Activated naive CD4-positive, alpha-beta T cell treated with anti-CD3 and anti-CD28 coated beads, Interleukin-2, amount 10 ng/mL, durations not matched to agents 7 days and 5 days (primary cell): ENCODE measurements around the gene ZNF668.
"Not testable (repeated sequence)": the region's sequence is repeated elsewhere in the genome, so short reads cannot be mapped to it uniquely, and the experiment has no call there.

Source experiments
- CTCF ChIA-PET: fragments of 350-600 bp; sonication (Branson Sonifier 250); formaldehyde crosslinking; loops from one replicate; lab custom pipeline; 2021; ENCODE audit warnings: antibody characterized with exemption; lab: Charles Lee
- DNase-seq: peaks from one replicate; pipeline ENCODE4 v3.0.0-alpha.2; 2020
- H3K27ac Mint-ChIP-seq: one replicate; pipeline ENCODE4 v1.8.0; 2021; ENCODE audit warnings: mild to moderate bottlenecking, moderate library complexity, mixed read lengths
- H3K27me3 Mint-ChIP-seq: one replicate; pipeline ENCODE4 v1.8.0; 2021; ENCODE audit warnings: mild to moderate bottlenecking, mixed read lengths
- H3K36me3 Mint-ChIP-seq: one replicate; pipeline ENCODE4 v1.8.0; 2021; ENCODE audit warnings: mixed read lengths
- H3K4me1 Mint-ChIP-seq: one replicate; pipeline ENCODE4 v1.8.0; 2021; ENCODE audit warnings: mixed read lengths
- H3K4me3 Mint-ChIP-seq: one replicate; pipeline ENCODE4 v1.8.0; 2021; ENCODE audit warnings: mild to moderate bottlenecking, moderate library complexity, mixed read lengths
- H3K9me3 Mint-ChIP-seq: one replicate; pipeline ENCODE4 v1.8.0; 2021; ENCODE audit warnings: mixed read lengths

Gene ZNF668

GRCh38 chr16:31036691-31037090 is 37.3 kb downstream of the ZNF668 start:
- no peaks in the 10 kb centered on the region for H3K9me3 Mint-ChIP-seq
- H3K27me3 Mint-ChIP-seq: no peaks in the 10 kb centered on the region
- H3K4me1 Mint-ChIP-seq: peaks cover 22% of the 10 kb centered on the region
- CTCF ChIA-PET: no interaction called here
- H3K27ac Mint-ChIP-seq: peak overlapping the region; percentile 64
- DNase-seq: no peak
- H3K4me3 Mint-ChIP-seq: no peak overlapping the region
- H3K36me3 Mint-ChIP-seq: peaks cover 26% of the 10 kb centered on the region

GRCh38 chr16:31033709-31034492 is 40.1 kb downstream of the ZNF668 start:
- H3K9me3 Mint-ChIP-seq: no peaks in the 10 kb centered on the region
- peak overlapping the region; percentile 95 for H3K4me3 Mint-ChIP-seq
- peak; percentile 94 for DNase-seq
- peaks cover 23% of the 10 kb centered on the region for H3K4me1 Mint-ChIP-seq
- CTCF ChIA-PET: no interaction called here
- H3K36me3 Mint-ChIP-seq: peaks cover 19% of the 10 kb centered on the region
- no peaks in the 10 kb centered on the region for H3K27me3 Mint-ChIP-seq
- H3K27ac Mint-ChIP-seq: peak overlapping the region; percentile 96

DNA sequence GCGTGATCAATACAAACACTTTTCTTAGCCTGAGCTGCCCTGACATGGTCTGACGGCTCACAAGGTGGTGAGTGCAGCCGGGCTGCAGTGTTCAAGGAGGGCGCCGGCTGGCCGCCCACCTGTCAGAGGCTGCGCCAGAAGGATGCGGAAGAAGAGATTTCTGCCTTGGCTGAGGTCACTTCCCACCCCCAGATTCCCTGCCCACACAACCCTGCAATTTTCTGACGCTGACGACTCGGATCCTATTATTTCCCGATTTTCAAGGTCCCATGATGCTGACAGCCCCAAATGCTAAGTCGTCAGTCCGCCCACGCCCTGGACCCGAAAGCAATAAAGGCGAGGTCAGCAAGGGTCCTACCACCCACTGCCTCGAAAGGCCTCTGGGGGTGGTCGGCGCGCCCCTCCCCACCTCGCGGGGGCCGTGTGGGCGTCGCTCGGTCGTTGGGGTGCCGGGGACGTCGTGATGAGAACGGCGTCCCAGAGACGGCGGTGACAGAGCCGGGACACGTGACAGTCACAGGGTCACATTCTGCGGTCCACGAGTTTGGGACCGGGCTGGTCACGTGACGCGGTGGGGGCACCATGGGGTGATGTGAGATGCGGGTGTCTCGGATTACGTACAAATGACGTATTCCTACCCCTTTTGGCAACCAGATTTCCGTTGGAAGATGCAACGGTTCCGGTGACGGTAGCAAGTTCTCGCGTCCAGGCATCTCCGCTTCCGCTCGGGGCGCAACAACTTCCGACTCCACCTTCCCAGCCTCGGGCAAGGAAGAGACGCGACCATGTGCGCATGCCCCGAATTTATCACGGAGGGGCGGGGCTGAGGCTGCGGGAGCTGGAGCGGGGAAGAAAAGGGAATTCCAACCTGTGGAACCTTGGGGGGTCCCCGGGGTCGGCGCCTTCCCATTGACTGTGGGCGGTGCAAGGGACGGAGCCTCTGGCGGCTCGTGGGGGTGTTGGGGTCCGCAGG is 41.0 kb downstream of the ZNF668 start, which contains the start of gene STX4:
Gene STX4 (plus strand): TSS at position 823 of the 973 bp plus-strand sequence. CDS start 248 bp downstream, outside the sequence.
- peak; percentile 99 for DNase-seq
- Mint-ChIP-seq H3K4me3 (peak within 1 kb of the TSS; percentile 95), H3K4me1 (peaks cover 23% of the 10 kb centered on the region), H3K27me3 (no peaks in the 10 kb centered on the region), H3K27ac (peak within 1 kb of the TSS; percentile 96), H3K9me3 (no peaks in the 10 kb centered on the region), H3K36me3 (peaks cover 14% of the 10 kb centered on the region)
- CTCF ChIA-PET: no interaction called here

- H3K4me3 Mint-ChIP-seq: peak overlapping the region; percentile 7
- no peaks in the 10 kb centered on the region for H3K27me3 Mint-ChIP-seq
- no peak for DNase-seq
- peaks cover 22% of the 10 kb centered on the region for H3K4me1 Mint-ChIP-seq
- H3K27ac Mint-ChIP-seq: no peak overlapping the region
- peaks cover 8% of the 10 kb centered on the region for H3K36me3 Mint-ChIP-seq
- CTCF ChIA-PET: no interaction called here
- no peaks in the 10 kb centered on the region for H3K9me3 Mint-ChIP-seq
Observed at GRCh38 chr16:31031276-31031675, 42.8 kb downstream of the ZNF668 start.

GRCh38 chr16:31029272-31029671 is 44.8 kb downstream of the ZNF668 start:
- H3K9me3 Mint-ChIP-seq: no peaks in the 10 kb centered on the region
- no peak overlapping the region for H3K27ac Mint-ChIP-seq
- peaks cover 14% of the 10 kb centered on the region for H3K4me1 Mint-ChIP-seq
- no peak overlapping the region for H3K4me3 Mint-ChIP-seq
- no peak for DNase-seq
- H3K27me3 Mint-ChIP-seq: peaks cover 6% of the 10 kb centered on the region
- CTCF ChIA-PET: no interaction called here
- peaks cover 3% of the 10 kb centered on the region for H3K36me3 Mint-ChIP-seq

DNA sequence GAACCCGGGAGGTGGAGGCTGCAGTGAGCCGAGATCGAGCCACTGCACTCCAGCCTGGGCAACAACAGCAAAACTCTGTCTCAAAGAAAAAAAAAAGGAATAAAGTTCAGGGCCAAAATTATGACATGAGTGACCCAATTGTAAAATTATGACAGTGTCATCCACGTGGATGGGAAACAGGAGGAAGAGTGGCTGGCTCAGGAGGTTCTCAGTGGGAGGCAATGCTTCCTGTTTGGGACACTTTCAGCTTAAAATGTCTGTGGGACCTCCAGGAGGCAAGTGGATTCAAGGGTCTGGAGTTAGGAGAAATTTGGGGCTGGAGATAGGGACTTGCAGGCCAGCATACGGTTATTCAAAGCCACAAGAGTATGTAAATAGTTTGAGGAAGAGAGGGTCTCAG is 48.7 kb downstream of the ZNF668 start:
- no peak for DNase-seq

GRCh38 chr16:31023627-31024226 is 50.3 kb downstream of the ZNF668 start:
- H3K9me3 Mint-ChIP-seq: no peaks in the 10 kb centered on the region
- H3K27me3 Mint-ChIP-seq: peaks cover 6% of the 10 kb centered on the region
- H3K4me1 Mint-ChIP-seq: peaks cover 16% of the 10 kb centered on the region
- no peak overlapping the region for H3K4me3 Mint-ChIP-seq
- no peak for DNase-seq
- CTCF ChIA-PET: no interaction called here
- no peak overlapping the region for H3K27ac Mint-ChIP-seq
- H3K36me3 Mint-ChIP-seq: no peaks in the 10 kb centered on the region

More for the DNA sequence above, 48.7 kb downstream of the ZNF668 start:
- H3K27me3 Mint-ChIP-seq: peaks cover 6% of the 10 kb centered on the region
- H3K27ac Mint-ChIP-seq: no peak overlapping the region
- no peaks in the 10 kb centered on the region for H3K36me3 Mint-ChIP-seq
- peaks cover 16% of the 10 kb centered on the region for H3K4me1 Mint-ChIP-seq
- CTCF ChIA-PET: no interaction called here
- H3K9me3 Mint-ChIP-seq: no peaks in the 10 kb centered on the region
- H3K4me3 Mint-ChIP-seq: no peak overlapping the region

DNA sequence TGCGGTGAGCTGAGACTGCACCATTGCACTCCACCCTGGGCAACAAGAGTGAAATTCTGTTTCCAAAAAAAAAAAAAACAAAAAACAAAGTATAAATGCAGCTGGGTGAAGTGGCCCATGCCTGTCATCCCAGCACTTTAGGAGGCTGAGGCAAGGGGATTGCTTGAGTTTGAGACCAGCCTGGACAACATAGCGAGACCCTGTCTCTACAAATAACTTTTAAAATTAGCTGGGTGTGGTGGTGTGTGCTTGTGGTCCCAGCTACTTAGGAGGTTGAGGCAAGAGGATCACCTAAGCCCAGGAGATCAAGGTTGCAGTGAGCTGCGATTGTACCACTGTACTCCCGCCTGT is 50.8 kb downstream of the ZNF668 start:
- Mint-ChIP-seq H3K4me3 (no peak overlapping the region), H3K9me3 (no peaks in the 10 kb centered on the region), H3K27me3 (peaks cover 6% of the 10 kb centered on the region), H3K4me1 (peaks cover 16% of the 10 kb centered on the region), H3K27ac (no peak overlapping the region), H3K36me3 (no peaks in the 10 kb centered on the region)
- CTCF ChIA-PET: no interaction called here
- no peak for DNase-seq

GRCh38 chr16:31022544-31023251 is 51.3 kb downstream of the ZNF668 start:
- no peak for DNase-seq
- CTCF ChIA-PET: no interaction called here
- Mint-ChIP-seq H3K36me3 (no peaks in the 10 kb centered on the region), H3K27me3 (peaks cover 6% of the 10 kb centered on the region), H3K4me3 (no peak overlapping the region), H3K27ac (peak overlapping the region; percentile 75), H3K9me3 (no peaks in the 10 kb centered on the region), H3K4me1 (peaks cover 16% of the 10 kb centered on the region)

DNA sequence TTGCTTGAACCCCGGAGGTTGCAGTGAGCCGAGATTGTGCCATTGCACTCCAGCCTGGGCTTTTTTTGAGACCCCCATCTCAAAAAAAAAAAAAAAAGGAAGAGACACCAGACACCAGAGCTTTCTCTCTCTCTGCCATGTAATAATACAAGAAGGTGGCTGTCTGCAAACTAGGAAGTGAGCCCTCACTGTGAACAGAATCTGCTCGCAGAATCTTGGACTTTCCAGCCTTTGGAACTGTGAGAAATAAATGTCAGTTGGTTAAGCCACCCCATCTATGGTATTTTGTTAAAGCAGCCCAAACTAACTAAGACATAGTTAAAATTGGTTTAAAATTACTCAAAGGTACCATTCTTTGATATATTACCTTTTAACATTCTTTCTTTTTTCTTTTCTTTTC is 53.5 kb downstream of the ZNF668 start:
- CTCF ChIA-PET: no interaction called here
- H3K9me3 Mint-ChIP-seq: no peaks in the 10 kb centered on the region
- H3K27me3 Mint-ChIP-seq: peaks cover 10% of the 10 kb centered on the region
- no peak for DNase-seq
- H3K27ac Mint-ChIP-seq: no peak overlapping the region
- H3K36me3 Mint-ChIP-seq: no peaks in the 10 kb centered on the region
- no peak overlapping the region for H3K4me3 Mint-ChIP-seq
- H3K4me1 Mint-ChIP-seq: peaks cover 16% of the 10 kb centered on the region

GRCh38 chr16:31017756-31018155 is 56.3 kb downstream of the ZNF668 start:
- H3K27me3 Mint-ChIP-seq: peaks cover 35% of the 10 kb centered on the region
- H3K4me1 Mint-ChIP-seq, H3K9me3 Mint-ChIP-seq, H3K36me3 Mint-ChIP-seq, DNase-seq, H3K4me3 Mint-ChIP-seq, H3K27ac Mint-ChIP-seq: not testable (repeated sequence)
- CTCF ChIA-PET: interaction anchor here (0.6 kb wide), 1 partner anchor 341 kb away, joined by 3 read pairs; no protein-coding TSS in a partner anchor

- Mint-ChIP-seq H3K36me3 (no peaks in the 10 kb centered on the region), H3K4me3 (no peak overlapping the region), H3K4me1 (peaks cover 5% of the 10 kb centered on the region), H3K27me3 (peaks cover 53% of the 10 kb centered on the region), H3K9me3 (no peaks in the 10 kb centered on the region), H3K27ac (no peak overlapping the region)
- no peak for DNase-seq
- CTCF ChIA-PET: no interaction called here
Observed at GRCh38 chr16:31016018-31016417, 58.0 kb downstream of the ZNF668 start.

DNA sequence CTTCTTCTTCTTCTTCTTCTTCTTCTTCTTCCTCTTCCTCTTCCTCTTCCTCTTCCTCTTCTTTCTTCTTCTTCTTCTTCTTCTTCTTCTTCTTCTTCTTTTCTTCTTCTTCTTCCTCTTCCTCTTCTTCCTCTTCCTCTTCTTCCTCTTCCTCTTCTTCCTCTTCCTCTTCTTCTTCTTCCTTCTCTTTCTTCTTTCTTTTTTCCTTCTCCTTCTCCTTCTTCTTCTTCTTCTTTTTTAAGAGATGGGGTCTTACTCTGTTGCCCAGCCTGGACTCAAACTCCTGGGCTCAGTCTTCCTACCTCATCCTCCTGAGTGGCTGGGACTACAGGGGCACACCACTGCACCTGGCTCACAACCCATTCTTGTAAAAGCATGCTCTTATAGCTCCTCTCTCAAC is 60.7 kb downstream of the ZNF668 start:
- H3K36me3 Mint-ChIP-seq, H3K9me3 Mint-ChIP-seq, H3K27ac Mint-ChIP-seq, H3K4me3 Mint-ChIP-seq, DNase-seq, CTCF ChIA-PET: not testable (repeated sequence)
- Mint-ChIP-seq H3K27me3 (peaks cover 78% of the 10 kb centered on the region), H3K4me1 (peaks cover 12% of the 10 kb centered on the region)
